GM12878 (cell line): ENCODE measurements around the gene RENBP. TPM values are rescaled to one million over a fixed set of nuclear protein-coding genes. Genes with fewer than 3 reads are reported as not detected.

ENCODE experiments used
- BHLHE40 ChIP-seq, 2 experiments: fragments of 450-650 bp in 1 of 2; IDR thresholded peaks; 2 replicates each; pipeline ENCODE4 v1.6.1; 2011 to 2017; ENCODE audit warnings: low read depth in 2 of 2, borderline replicate concordance in 1 of 2, improper control_type of control experiment in 1 of 2, low read length in 1 of 2, mild to moderate bottlenecking in 1 of 2
- CBX5 ChIP-seq: sonication (generic); IDR thresholded peaks from 2 replicates; pipeline ENCODE4 v1.6.1; 2016; ENCODE audit warnings: low read depth, moderate library complexity, mild to moderate bottlenecking, inconsistent platforms
- CREB1 ChIP-seq: IDR thresholded peaks from 2 replicates; pipeline ENCODE4 v1.6.1; 2012; ENCODE audit warnings: low read depth, mild to moderate bottlenecking, inconsistent platforms
- ESRRA ChIP-seq: IDR thresholded peaks from 2 replicates; pipeline ENCODE4 v1.6.1; 2012; ENCODE audit warnings: mild to moderate bottlenecking, low read length, improper control_type of control experiment
- ETV6 ChIP-seq, 2 experiments: fragments of 450-650 bp in 1 of 2; IDR thresholded peaks in 1 of 2; conservative IDR thresholded peaks in 1 of 2; 2 replicates each; pipeline ENCODE4 v1.6.1; 2014; ENCODE audit warnings: antibody characterized with exemption in 1 of 2, borderline replicate concordance in 1 of 2, low read depth in 1 of 2, mild to moderate bottlenecking in 1 of 2, moderate library complexity in 1 of 2
- GABPA ChIP-seq: IDR thresholded peaks from 2 replicates; pipeline ENCODE4 v1.6.1; 2014; ENCODE audit warnings: antibody characterized with exemption, low read depth, mild to moderate bottlenecking, inconsistent platforms
- JUNB ChIP-seq: IDR thresholded peaks from 2 replicates; pipeline ENCODE4 v1.6.1; 2016; ENCODE audit warnings: antibody characterized with exemption, mild to moderate bottlenecking
- MYB ChIP-seq: fragments of 150-350 bp; IDR thresholded peaks from 2 replicates; pipeline ENCODE4 v1.6.1; 2014; ENCODE audit warnings: mild to moderate bottlenecking, low read depth, low read length, borderline replicate concordance
- NFYB ChIP-seq: IDR thresholded peaks from 2 replicates; pipeline ENCODE4 v1.6.1; 2011; ENCODE audit warnings: low read depth, mild to moderate bottlenecking, low read length, improper control_type of control experiment, moderate library complexity; ENCODE audit not compliant: insufficient read depth
- RB1 ChIP-seq: fragments of 450-650 bp; formaldehyde crosslinking; IDR thresholded peaks from 2 replicates; pipeline ENCODE4 v1.6.1; 2017; ENCODE audit warnings: mild to moderate bottlenecking, borderline replicate concordance
- TCF12 ChIP-seq: IDR thresholded peaks from 2 replicates; pipeline ENCODE4 v1.6.1; 2011; ENCODE audit warnings: low read depth, mild to moderate bottlenecking, low read length
- ZSCAN29 ChIP-seq: fragments of 450-650 bp; IDR thresholded peaks from 2 replicates; pipeline ENCODE4 v1.6.1; 2017; ENCODE audit warnings: mild to moderate bottlenecking, moderate library complexity
- polyA plus RNA-seq, 11 experiments: library from polyadenylated mRNA; depleted of rRNA in 4 of 11; unstranded in 6 of 11; stranded (reverse) in 5 of 11; fragments of >200 nt; fragmentation: Nextera tagmentation in 4 of 11; fragmentation: Illumina TruSeq in 1 of 11; extraction: Ambion mirVana in 4 of 11; extraction: Trizol in 1 of 11; gene quantifications; 1 replicate in 1 of 11; 2 replicates in 10 of 11; pipeline versions ENCODE4 v1.2.1 to v1.2.3, GENCODE V29; 2011 to 2016; ENCODE audit warnings: inconsistent platforms in 2 of 11, missing spikeins in 2 of 11, low read depth in 1 of 11
- total RNA-seq, 4 experiments: library from RNA; depleted of rRNA in 3 of 4; stranded (reverse); fragments of >200 nt in 3 of 4; fragmentation: Illumina TruSeq in 1 of 4; extraction: Trizol in 1 of 4; gene quantifications; 2 replicates each; pipeline versions ENCODE4 v1.2.1 to v1.2.3, GENCODE V29; 2013 to 2021
- TF ChIP-seq, protein P1 (sequence below): IDR thresholded peaks from 2 replicates; pipeline ENCODE4 v1.6.1; 2012; ENCODE audit warnings: improper control_type of control experiment, low read depth, low read length; ENCODE audit not compliant: insufficient replicate concordance
- TF ChIP-seq, protein P2 (sequence below): fragments of 450-650 bp; formaldehyde crosslinking; IDR thresholded peaks from 2 replicates; pipeline ENCODE4 v1.4.0; 2020; ENCODE audit warnings: mild to moderate bottlenecking, moderate library complexity
- TF ChIP-seq, protein P3 (sequence below): fragments of 450-650 bp; IDR thresholded peaks from 2 replicates; pipeline ENCODE4 v1.6.1; 2017; ENCODE audit warnings: mild to moderate bottlenecking, moderate library complexity

RENBP gene
- total and polyA plus RNA-seq, 10 of the 15 experiments (the other 5 are each of a cell fraction or from before 2014, with no cell fraction given): 0.36 to 4.9 (median 1.8) TPM; not detected in 3

DNA sequence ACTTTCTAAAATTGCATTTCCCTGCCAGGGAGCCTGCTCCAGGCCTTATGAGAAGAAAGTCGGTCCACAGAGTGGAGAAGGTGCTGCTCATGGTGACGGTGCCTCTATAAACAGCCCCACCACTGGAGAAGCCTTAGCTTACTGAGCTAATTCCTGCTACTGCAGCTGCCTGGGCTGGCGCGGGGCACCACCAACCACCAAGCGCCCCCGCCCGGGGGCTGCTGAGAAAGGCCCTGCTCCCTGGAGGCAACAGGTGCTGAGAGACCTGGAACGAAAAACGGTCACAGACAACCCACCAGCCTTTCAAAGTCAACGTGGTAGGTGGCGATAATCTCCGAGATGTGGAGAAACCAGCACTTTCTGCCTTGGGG is 24.3 kb upstream of the RENBP start (continued):
- 0 out of 4 replicates have a peak, but pooled peaks of 1 of the 2 experiments have one; percentile 5 for TF ChIP-seq BHLHE40 (IDR thresholded peaks at IDR 0.05; ENCODE audit: borderline replicate concordance in 1 of 2, low read depth in 2 of 2, low read length in 1 of 2)
- TF ChIP-seq NFYB: no peak
- TF ChIP-seq CBX5: no peak
- no peak for TF ChIP-seq GABPA
- no peak for TF ChIP-seq ESRRA
- TF ChIP-seq, protein P1, sequence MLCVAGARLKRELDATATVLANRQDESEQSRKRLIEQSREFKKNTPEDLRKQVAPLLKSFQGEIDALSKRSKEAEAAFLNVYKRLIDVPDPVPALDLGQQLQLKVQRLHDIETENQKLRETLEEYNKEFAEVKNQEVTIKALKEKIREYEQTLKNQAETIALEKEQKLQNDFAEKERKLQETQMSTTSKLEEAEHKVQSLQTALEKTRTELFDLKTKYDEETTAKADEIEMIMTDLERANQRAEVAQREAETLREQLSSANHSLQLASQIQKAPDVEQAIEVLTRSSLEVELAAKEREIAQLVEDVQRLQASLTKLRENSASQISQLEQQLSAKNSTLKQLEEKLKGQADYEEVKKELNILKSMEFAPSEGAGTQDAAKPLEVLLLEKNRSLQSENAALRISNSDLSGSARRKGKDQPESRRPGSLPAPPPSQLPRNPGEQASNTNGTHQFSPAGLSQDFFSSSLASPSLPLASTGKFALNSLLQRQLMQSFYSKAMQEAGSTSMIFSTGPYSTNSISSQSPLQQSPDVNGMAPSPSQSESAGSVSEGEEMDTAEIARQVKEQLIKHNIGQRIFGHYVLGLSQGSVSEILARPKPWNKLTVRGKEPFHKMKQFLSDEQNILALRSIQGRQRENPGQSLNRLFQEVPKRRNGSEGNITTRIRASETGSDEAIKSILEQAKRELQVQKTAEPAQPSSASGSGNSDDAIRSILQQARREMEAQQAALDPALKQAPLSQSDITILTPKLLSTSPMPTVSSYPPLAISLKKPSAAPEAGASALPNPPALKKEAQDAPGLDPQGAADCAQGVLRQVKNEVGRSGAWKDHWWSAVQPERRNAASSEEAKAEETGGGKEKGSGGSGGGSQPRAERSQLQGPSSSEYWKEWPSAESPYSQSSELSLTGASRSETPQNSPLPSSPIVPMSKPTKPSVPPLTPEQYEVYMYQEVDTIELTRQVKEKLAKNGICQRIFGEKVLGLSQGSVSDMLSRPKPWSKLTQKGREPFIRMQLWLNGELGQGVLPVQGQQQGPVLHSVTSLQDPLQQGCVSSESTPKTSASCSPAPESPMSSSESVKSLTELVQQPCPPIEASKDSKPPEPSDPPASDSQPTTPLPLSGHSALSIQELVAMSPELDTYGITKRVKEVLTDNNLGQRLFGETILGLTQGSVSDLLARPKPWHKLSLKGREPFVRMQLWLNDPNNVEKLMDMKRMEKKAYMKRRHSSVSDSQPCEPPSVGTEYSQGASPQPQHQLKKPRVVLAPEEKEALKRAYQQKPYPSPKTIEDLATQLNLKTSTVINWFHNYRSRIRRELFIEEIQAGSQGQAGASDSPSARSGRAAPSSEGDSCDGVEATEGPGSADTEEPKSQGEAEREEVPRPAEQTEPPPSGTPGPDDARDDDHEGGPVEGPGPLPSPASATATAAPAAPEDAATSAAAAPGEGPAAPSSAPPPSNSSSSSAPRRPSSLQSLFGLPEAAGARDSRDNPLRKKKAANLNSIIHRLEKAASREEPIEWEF: no peak
- TF ChIP-seq, protein P2, sequence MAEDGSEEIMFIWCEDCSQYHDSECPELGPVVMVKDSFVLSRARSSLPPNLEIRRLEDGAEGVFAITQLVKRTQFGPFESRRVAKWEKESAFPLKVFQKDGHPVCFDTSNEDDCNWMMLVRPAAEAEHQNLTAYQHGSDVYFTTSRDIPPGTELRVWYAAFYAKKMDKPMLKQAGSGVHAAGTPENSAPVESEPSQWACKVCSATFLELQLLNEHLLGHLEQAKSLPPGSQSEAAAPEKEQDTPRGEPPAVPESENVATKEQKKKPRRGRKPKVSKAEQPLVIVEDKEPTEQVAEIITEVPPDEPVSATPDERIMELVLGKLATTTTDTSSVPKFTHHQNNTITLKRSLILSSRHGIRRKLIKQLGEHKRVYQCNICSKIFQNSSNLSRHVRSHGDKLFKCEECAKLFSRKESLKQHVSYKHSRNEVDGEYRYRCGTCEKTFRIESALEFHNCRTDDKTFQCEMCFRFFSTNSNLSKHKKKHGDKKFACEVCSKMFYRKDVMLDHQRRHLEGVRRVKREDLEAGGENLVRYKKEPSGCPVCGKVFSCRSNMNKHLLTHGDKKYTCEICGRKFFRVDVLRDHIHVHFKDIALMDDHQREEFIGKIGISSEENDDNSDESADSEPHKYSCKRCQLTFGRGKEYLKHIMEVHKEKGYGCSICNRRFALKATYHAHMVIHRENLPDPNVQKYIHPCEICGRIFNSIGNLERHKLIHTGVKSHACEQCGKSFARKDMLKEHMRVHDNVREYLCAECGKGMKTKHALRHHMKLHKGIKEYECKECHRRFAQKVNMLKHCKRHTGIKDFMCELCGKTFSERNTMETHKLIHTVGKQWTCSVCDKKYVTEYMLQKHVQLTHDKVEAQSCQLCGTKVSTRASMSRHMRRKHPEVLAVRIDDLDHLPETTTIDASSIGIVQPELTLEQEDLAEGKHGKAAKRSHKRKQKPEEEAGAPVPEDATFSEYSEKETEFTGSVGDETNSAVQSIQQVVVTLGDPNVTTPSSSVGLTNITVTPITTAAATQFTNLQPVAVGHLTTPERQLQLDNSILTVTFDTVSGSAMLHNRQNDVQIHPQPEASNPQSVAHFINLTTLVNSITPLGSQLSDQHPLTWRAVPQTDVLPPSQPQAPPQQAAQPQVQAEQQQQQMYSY (CRISPR knock-in tag): no peak
- no peak for TF ChIP-seq ETV6 (conservative IDR thresholded peaks at IDR 0.05 in 1 of 2, IDR thresholded peaks at IDR 0.05 in 1 of 2; ENCODE audit: borderline replicate concordance in 1 of 2, low read depth in 1 of 2)
- TF ChIP-seq ZSCAN29: no peak
- no peak for TF ChIP-seq RB1
- TF ChIP-seq MYB: no peak
- TF ChIP-seq JUNB: no peak
- no peak for TF ChIP-seq CREB1
- TF ChIP-seq, protein P3, sequence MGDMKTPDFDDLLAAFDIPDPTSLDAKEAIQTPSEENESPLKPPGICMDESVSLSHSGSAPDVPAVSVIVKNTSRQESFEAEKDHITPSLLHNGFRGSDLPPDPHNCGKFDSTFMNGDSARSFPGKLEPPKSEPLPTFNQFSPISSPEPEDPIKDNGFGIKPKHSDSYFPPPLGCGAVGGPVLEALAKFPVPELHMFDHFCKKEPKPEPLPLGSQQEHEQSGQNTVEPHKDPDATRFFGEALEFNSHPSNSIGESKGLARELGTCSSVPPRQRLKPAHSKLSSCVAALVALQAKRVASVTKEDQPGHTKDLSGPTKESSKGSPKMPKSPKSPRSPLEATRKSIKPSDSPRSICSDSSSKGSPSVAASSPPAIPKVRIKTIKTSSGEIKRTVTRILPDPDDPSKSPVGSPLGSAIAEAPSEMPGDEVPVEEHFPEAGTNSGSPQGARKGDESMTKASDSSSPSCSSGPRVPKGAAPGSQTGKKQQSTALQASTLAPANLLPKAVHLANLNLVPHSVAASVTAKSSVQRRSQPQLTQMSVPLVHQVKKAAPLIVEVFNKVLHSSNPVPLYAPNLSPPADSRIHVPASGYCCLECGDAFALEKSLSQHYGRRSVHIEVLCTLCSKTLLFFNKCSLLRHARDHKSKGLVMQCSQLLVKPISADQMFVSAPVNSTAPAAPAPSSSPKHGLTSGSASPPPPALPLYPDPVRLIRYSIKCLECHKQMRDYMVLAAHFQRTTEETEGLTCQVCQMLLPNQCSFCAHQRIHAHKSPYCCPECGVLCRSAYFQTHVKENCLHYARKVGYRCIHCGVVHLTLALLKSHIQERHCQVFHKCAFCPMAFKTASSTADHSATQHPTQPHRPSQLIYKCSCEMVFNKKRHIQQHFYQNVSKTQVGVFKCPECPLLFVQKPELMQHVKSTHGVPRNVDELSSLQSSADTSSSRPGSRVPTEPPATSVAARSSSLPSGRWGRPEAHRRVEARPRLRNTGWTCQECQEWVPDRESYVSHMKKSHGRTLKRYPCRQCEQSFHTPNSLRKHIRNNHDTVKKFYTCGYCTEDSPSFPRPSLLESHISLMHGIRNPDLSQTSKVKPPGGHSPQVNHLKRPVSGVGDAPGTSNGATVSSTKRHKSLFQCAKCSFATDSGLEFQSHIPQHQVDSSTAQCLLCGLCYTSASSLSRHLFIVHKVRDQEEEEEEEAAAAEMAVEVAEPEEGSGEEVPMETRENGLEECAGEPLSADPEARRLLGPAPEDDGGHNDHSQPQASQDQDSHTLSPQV: no peak
- TF ChIP-seq TCF12: peak; percentile 47; the same call in 1 of the 2 replicates
